Gastrocnemius medialis (tissue), 4 donors: ENCODE measurements around the gene DNMBP. TPM values are rescaled to one million over a fixed set of nuclear protein-coding genes. Genes with fewer than 3 reads are reported as not detected.

Experiments
- ATAC-seq, 2 donors: fragments of 150-250 bp; one replicate each; pipeline ENCODE4 v1.9.1; 2016
- DNase-seq, 2 donors: peaks; one replicate each; pipeline ENCODE4 v3.0.0-alpha.2; 2019
- H3K27ac ChIP-seq, 4 donors: fragments of 200-600 bp; sonication (generic); 1 replicate in 1 of 4; 2 replicates in 3 of 4; pipeline ENCODE4 v1.5.1; 2016 to 2018; ENCODE audit warnings: mild to moderate bottlenecking in 2 of 4, moderate library complexity in 1 of 4
- H3K27me3 ChIP-seq, 3 donors: fragments of 200-600 bp; sonication (generic) in 2 of 3; 1 replicate in 1 of 3; 2 replicates in 2 of 3; pipeline versions ENCODE4 v1.5.1 to v1.6.0; 2016 to 2019; ENCODE audit warnings: mild to moderate bottlenecking in 1 of 3, moderate library complexity in 1 of 3
- H3K36me3 ChIP-seq, 2 donors: fragments of 200-600 bp; sonication (generic) in 1 of 2; one replicate each; pipeline ENCODE4 v1.5.1; 2017 to 2018
- H3K4me1 ChIP-seq, 2 donors: fragments of 200-600 bp; sonication (generic) in 1 of 2; one replicate each; pipeline ENCODE4 v1.5.1; 2016 to 2017; ENCODE audit warnings: mild to moderate bottlenecking in 2 of 2
- H3K4me3 ChIP-seq, 4 donors: fragments of 200-600 bp; sonication (generic) in 3 of 4; 1 replicate in 1 of 4; 2 replicates in 3 of 4; pipeline ENCODE4 v1.5.1; 2016 to 2019; ENCODE audit warnings: mild to moderate bottlenecking in 2 of 4
- H3K9me3 ChIP-seq, 3 donors: fragments of 200-600 bp; sonication (generic) in 2 of 3; 1 replicate in 1 of 3; 2 replicates in 2 of 3; pipeline ENCODE4 v1.5.1; 2016 to 2019
- POLR2A ChIP-seq, 2 donors: fragments of 450-650 bp; IDR thresholded peaks; one replicate each; pipeline ENCODE4 v1.6.1; 2017; ENCODE audit warnings: antibody characterized with exemption in 2 of 2, mild to moderate bottlenecking in 2 of 2, moderate library complexity in 2 of 2
- in situ Hi-C, 4 donors: fragments of 200-750 bp; cut with MboI; loops; one replicate each; pipeline versions ENCODE4 v1.15.0 to v1.8.0; 2017; ENCODE audit warnings: low sequenced_read_pairs in 4 of 4
- intact Hi-C: fragments of 100-400 bp; cut with DNase I; formaldehyde crosslinking; loops from one replicate; pipeline ENCODE4 v1.15.1; 2023; ENCODE audit warnings: low total_unique reads
- total RNA-seq, 4 donors: library from RNA; depleted of rRNA; stranded (reverse); fragments of >200 nt; gene quantifications; one replicate each; pipeline versions ENCODE4 v1.1.0 to v1.2.3, GENCODE V29; 2016
- TF ChIP-seq, protein P1 (sequence below), 5 experiments: fragments of 450-650 bp in 3 of 5; fragments of 200-600 bp in 2 of 5; sonication (generic) in 2 of 5; IDR thresholded peaks in 4 of 5; conservative IDR thresholded peaks in 1 of 5; 1 replicate in 4 of 5; 2 replicates in 1 of 5; pipeline ENCODE4 v1.5.1; 2016 to 2019; ENCODE audit warnings: antibody characterized with exemption in 5 of 5, mild to moderate bottlenecking in 3 of 5, moderate library complexity in 3 of 5

DNMBP gene
- total RNA-seq, 4 donors from 2014 or later, result 9.5 to 22.5 (median 15.0) TPM

GRCh38 chr10:100041306-100042002 lies 31.7 kb upstream of the DNMBP start:
- no peaks in the 10 kb centered on the region for H3K27me3 ChIP-seq
- no peaks in the 10 kb centered on the region for H3K9me3 ChIP-seq
- H3K4me3 ChIP-seq, result no peak overlapping the region
- intact Hi-C loops (no loop called here), in situ Hi-C loops (no loop called here)
- ATAC-seq (no peak), DNase-seq (no peak)
- no peak overlapping the region for H3K27ac ChIP-seq
- H3K4me1 ChIP-seq, result peaks cover 4 to 12% of the 10 kb centered on the region in 2 donors
- TF ChIP-seq POLR2A (IDR thresholded peaks at IDR 0.05), result no peak
- TF ChIP-seq, protein P1, sequence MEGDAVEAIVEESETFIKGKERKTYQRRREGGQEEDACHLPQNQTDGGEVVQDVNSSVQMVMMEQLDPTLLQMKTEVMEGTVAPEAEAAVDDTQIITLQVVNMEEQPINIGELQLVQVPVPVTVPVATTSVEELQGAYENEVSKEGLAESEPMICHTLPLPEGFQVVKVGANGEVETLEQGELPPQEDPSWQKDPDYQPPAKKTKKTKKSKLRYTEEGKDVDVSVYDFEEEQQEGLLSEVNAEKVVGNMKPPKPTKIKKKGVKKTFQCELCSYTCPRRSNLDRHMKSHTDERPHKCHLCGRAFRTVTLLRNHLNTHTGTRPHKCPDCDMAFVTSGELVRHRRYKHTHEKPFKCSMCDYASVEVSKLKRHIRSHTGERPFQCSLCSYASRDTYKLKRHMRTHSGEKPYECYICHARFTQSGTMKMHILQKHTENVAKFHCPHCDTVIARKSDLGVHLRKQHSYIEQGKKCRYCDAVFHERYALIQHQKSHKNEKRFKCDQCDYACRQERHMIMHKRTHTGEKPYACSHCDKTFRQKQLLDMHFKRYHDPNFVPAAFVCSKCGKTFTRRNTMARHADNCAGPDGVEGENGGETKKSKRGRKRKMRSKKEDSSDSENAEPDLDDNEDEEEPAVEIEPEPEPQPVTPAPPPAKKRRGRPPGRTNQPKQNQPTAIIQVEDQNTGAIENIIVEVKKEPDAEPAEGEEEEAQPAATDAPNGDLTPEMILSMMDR (IDR thresholded peaks at IDR 0.05 in 4 of 5, conservative IDR thresholded peaks at IDR 0.05 in 1 of 5), result no peak
- H3K36me3 ChIP-seq, result no peaks in the 10 kb centered on the region

GRCh38 chr10:100038561-100039071 lies 28.9 kb upstream of the DNMBP start:
- TF ChIP-seq, protein P1 (IDR thresholded peaks at IDR 0.05 in 4 of 5, conservative IDR thresholded peaks at IDR 0.05 in 1 of 5), result no peak
- TF ChIP-seq POLR2A (IDR thresholded peaks at IDR 0.05), result no peak
- no peaks in the 10 kb centered on the region for H3K27me3 ChIP-seq
- no peak overlapping the region for H3K4me3 ChIP-seq
- in situ Hi-C loops (no loop called here), intact Hi-C loops (no loop called here)
- peak overlapping the region in 2 of 4 donors; percentile 34 to 43 for H3K27ac ChIP-seq
- no peaks in the 10 kb centered on the region for H3K9me3 ChIP-seq
- peaks cover 0 to 3% of the 10 kb centered on the region in 2 donors for H3K4me1 ChIP-seq
- no peak for ATAC-seq
- H3K36me3 ChIP-seq, result no peaks in the 10 kb centered on the region
- no peak for DNase-seq

DNA sequence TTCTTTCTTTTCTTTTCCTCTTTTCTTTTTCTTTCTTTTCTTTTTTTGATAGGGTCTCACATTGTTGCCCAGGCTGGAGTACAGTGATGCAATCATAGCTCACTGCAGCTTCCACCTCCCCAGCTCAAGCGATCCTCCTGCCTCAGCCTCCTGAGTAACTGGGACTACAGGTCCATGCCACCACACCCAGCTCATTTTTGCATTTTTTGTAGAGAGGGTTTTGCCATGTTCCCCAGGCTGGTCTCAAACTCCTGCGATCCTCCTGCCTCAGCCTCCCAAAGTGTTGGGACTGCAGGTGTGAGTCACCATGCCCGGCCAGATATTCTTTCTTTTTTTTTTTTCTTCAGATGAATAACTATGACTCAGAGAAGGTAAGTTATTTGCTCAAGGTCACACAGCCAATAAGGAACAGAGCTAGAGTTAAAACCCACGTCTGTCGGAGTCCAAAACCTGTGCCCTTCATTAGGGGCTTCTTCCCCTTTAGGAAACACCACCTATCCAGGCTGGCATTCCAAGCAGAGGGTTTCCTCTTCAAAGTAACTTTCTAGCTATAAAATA lies 28.1 kb upstream of the DNMBP start:
- peak overlapping the region in 2 of 4 donors; percentile 34 to 43 for H3K27ac ChIP-seq

DNA sequence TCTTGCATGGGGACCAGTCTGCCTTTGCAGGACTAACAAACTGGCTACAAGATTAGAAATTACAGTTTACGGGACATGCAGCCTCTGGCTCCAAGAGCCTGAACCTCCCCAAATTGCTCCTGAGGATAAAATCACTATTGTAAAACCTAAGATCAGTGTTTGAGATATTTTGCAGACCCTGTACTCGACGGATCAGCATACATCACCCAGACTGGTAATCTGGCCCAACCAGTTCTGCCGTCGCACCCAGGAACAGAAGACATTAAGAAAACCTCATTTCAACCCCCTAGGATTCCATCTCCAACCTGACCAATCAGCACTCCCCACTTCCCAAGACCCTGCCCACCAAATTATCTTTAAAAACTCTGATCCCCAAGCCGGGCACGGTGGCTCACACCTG lies 27.1 kb upstream of the DNMBP start:
- Histone ChIP-seq H3K4me3 (no peak overlapping the region), H3K36me3 (no peaks in the 10 kb centered on the region), H3K9me3 (no peaks in the 10 kb centered on the region), H3K27me3 (no peaks in the 10 kb centered on the region), H3K4me1 (no peaks in the 10 kb centered on the region), H3K27ac (no peak overlapping the region)
- ATAC-seq (no peak), DNase-seq (no peak)
- in situ Hi-C loops (no loop called here), intact Hi-C loops (no loop called here)
- TF ChIP-seq POLR2A (IDR thresholded peaks at IDR 0.05), result no peak
- TF ChIP-seq, protein P1 (IDR thresholded peaks at IDR 0.05 in 4 of 5, conservative IDR thresholded peaks at IDR 0.05 in 1 of 5), result no peak

More for the DNA sequence above, 28.1 kb upstream of the DNMBP start:
- intact Hi-C loops (no loop called here), in situ Hi-C loops (no loop called here)
- Histone ChIP-seq H3K36me3 (no peaks in the 10 kb centered on the region), H3K4me1 (no peaks in the 10 kb centered on the region), H3K27me3 (no peaks in the 10 kb centered on the region), H3K4me3 (no peak overlapping the region), H3K9me3 (no peaks in the 10 kb centered on the region)
- TF ChIP-seq, protein P1 (IDR thresholded peaks at IDR 0.05 in 4 of 5, conservative IDR thresholded peaks at IDR 0.05 in 1 of 5), result no peak
- TF ChIP-seq POLR2A (IDR thresholded peaks at IDR 0.05), result no peak
- ATAC-seq, result no peak
- DNase-seq, result no peak
